ENCODE measurements around the gene DDC. TPM values are rescaled to one million over a fixed set of nuclear protein-coding genes. Genes with fewer than 3 reads are reported as not detected.

Gene DDC
- total and polyA plus RNA-seq, 4 donors: 0.23 to 3.1 (median 1.6) TPM

GRCh38 chr7:50513166-50513871 lies 51.9 kb downstream of the DDC start:
- H3K9ac ChIP-seq (ENCODE audit: insufficient read depth in 1 of 2, low read length in 2 of 2): no peak overlapping the region
- WGBS, 2 donors: 93 to 94% methylated on average over 14 of the region's 14 CpGs
- DNase-seq (no peak), ATAC-seq (ENCODE audit: insufficient read depth, low FRiP score) (no peak)
- peaks cover 0 to 3% (median 0%) of the 10 kb centered on the region in 4 donors for H3K9me3 ChIP-seq (ENCODE audit: control insufficient read depth in 4 of 4, insufficient read depth in 3 of 4, low read length in 3 of 4)
- H3K4me1 ChIP-seq (ENCODE audit: control insufficient read depth in 5 of 5, insufficient read depth in 5 of 5, low read length in 5 of 5): peaks cover 0 to 2% (median 0%) of the 10 kb centered on the region in 5 donors
- H3K27ac ChIP-seq (ENCODE audit: low read depth in 1 of 2, low read length in 1 of 2): no peak overlapping the region
- H3K36me3 ChIP-seq (ENCODE audit: control insufficient read depth in 4 of 4, insufficient read depth in 4 of 4, low read length in 4 of 4): no peaks in the 10 kb centered on the region
- no peak for TF ChIP-seq CTCF (IDR thresholded peaks at IDR 0.05; ENCODE audit: control extremely low read depth, extremely low read depth)
- no peaks in the 10 kb centered on the region for H3K27me3 ChIP-seq (ENCODE audit: control insufficient read depth in 3 of 3, insufficient read depth in 3 of 3, low read length in 2 of 3)
- no peak overlapping the region for H3K4me3 ChIP-seq

GRCh38 chr7:50512384-50512783 lies 52.8 kb downstream of the DDC start:
- Histone ChIP-seq H3K27me3 (ENCODE audit: control insufficient read depth in 3 of 3, insufficient read depth in 3 of 3, low read length in 2 of 3) (no peaks in the 10 kb centered on the region), H3K27ac (ENCODE audit: low read depth in 1 of 2, low read length in 1 of 2) (no peak overlapping the region), H3K9ac (ENCODE audit: insufficient read depth in 1 of 2, low read length in 2 of 2) (no peak overlapping the region), H3K9me3 (ENCODE audit: control insufficient read depth in 4 of 4, insufficient read depth in 3 of 4, low read length in 3 of 4) (peaks cover 0 to 3% (median 0%) of the 10 kb centered on the region in 4 donors), H3K4me3 (no peak overlapping the region), H3K4me1 (ENCODE audit: control insufficient read depth in 5 of 5, insufficient read depth in 5 of 5, low read length in 5 of 5) (peaks cover 0 to 2% (median 0%) of the 10 kb centered on the region in 5 donors), H3K36me3 (ENCODE audit: control insufficient read depth in 4 of 4, insufficient read depth in 4 of 4, low read length in 4 of 4) (no peaks in the 10 kb centered on the region)
- ATAC-seq (ENCODE audit: insufficient read depth, low FRiP score) (no peak), DNase-seq (no peak)
- TF ChIP-seq CTCF (IDR thresholded peaks at IDR 0.05; ENCODE audit: control extremely low read depth, extremely low read depth): no peak

- H3K36me3 ChIP-seq (ENCODE audit: control insufficient read depth in 4 of 4, insufficient read depth in 4 of 4, low read length in 4 of 4): no peaks in the 10 kb centered on the region
- peaks cover 0 to 3% (median 0%) of the 10 kb centered on the region in 4 donors for H3K9me3 ChIP-seq (ENCODE audit: control insufficient read depth in 4 of 4, insufficient read depth in 3 of 4, low read length in 3 of 4)
- TF ChIP-seq CTCF (IDR thresholded peaks at IDR 0.05; ENCODE audit: control extremely low read depth, extremely low read depth): no peak
- ATAC-seq (ENCODE audit: insufficient read depth, low FRiP score) (no peak), DNase-seq (no peak)
- H3K27me3 ChIP-seq (ENCODE audit: control insufficient read depth in 3 of 3, insufficient read depth in 3 of 3, low read length in 2 of 3): no peaks in the 10 kb centered on the region
- no peak overlapping the region for H3K9ac ChIP-seq (ENCODE audit: insufficient read depth in 1 of 2, low read length in 2 of 2)
- no peak overlapping the region for H3K4me3 ChIP-seq
- WGBS, 2 donors: 70 to 87% methylated on average over 2 of the region's 2 CpGs
- H3K27ac ChIP-seq (ENCODE audit: low read depth in 1 of 2, low read length in 1 of 2): no peak overlapping the region
- H3K4me1 ChIP-seq (ENCODE audit: control insufficient read depth in 5 of 5, insufficient read depth in 5 of 5, low read length in 5 of 5): peaks cover 0 to 2% (median 0%) of the 10 kb centered on the region in 5 donors
Observed at GRCh38 chr7:50509459-50509858, 55.7 kb downstream of the DDC start.
